GM12891 (cell line): Measurements from ENCODE around the gene NAALADL2.

Source experiments
- POLR2A ChIP-seq: IDR thresholded peaks from 2 replicates; pipeline ENCODE4 v1.6.1; 2011; ENCODE audit warnings: low read depth, low read length, control low read depth
- POLR2AphosphoS5 ChIP-seq: IDR thresholded peaks from 2 replicates; pipeline ENCODE4 v1.6.1; 2011; ENCODE audit warnings: low read depth, low read length, control low read depth
- POU2F2 ChIP-seq: IDR thresholded peaks from 2 replicates; pipeline ENCODE4 v1.6.1; 2011; ENCODE audit warnings: low read depth, mild to moderate bottlenecking, control low read depth, low read length, moderate library complexity
- TAF1 ChIP-seq: IDR thresholded peaks from 2 replicates; pipeline ENCODE4 v1.6.1; 2011; ENCODE audit warnings: low read depth, low read length, control low read depth

- TF ChIP-seq POLR2A (no peak), TAF1 (no peak), POU2F2 (no peak), POLR2AphosphoS5 (no peak)
These were observed 340.8 kb downstream of the NAALADL2 start for GRCh38 chr3:175199961-175200360.
